ENCODE results near the gene PIEZO1.

PIEZO1 gene

GRCh38 chr16:88699180-88699579 is 85.8 kb downstream of the PIEZO1 start:
- no peak for DNase-seq

- no peak for DNase-seq
These were observed 86.4 kb downstream of the PIEZO1 start for GRCh38 chr16:88698646-88699045.

- DNase-seq = no peak
These were observed 87.0 kb downstream of the PIEZO1 start for GRCh38 chr16:88697831-88698615.

- DNase-seq = no peak
These were observed 87.7 kb downstream of the PIEZO1 start for GRCh38 chr16:88697116-88697830.

- no peak for DNase-seq
These were observed 88.6 kb downstream of the PIEZO1 start for GRCh38 chr16:88696441-88696840.

GRCh38 chr16:88695753-88696152 is 89.3 kb downstream of the PIEZO1 start:
- no peak for DNase-seq

- no peak for DNase-seq
These were observed 89.8 kb downstream of the PIEZO1 start for GRCh38 chr16:88695218-88695617.

- no peak for DNase-seq
These were observed 90.6 kb downstream of the PIEZO1 start for GRCh38 chr16:88694221-88695087.

- no peak for DNase-seq
These were observed 91.4 kb downstream of the PIEZO1 start for GRCh38 chr16:88693420-88694177.

GRCh38 chr16:88692861-88693260 is 92.2 kb downstream of the PIEZO1 start:
- DNase-seq = no peak

- DNase-seq = no peak
These were observed 93.0 kb downstream of the PIEZO1 start for GRCh38 chr16:88691924-88692560.

GRCh38 chr16:88691129-88691813 is 93.7 kb downstream of the PIEZO1 start:
- DNase-seq = no peak

- DNase-seq = no peak
These were observed 94.5 kb downstream of the PIEZO1 start for GRCh38 chr16:88690341-88691128.

GRCh38 chr16:88688013-88688778 is 96.8 kb downstream of the PIEZO1 start:
- DNase-seq = no peak

GRCh38 chr16:88687676-88688012 is 97.4 kb downstream of the PIEZO1 start:
- no peak for DNase-seq

GRCh38 chr16:88687254-88687576 is 97.8 kb downstream of the PIEZO1 start:
- no peak for DNase-seq

- no peak for DNase-seq
These were observed 98.4 kb downstream of the PIEZO1 start, which contains the start of gene SNAI3 for GRCh38 chr16:88686439-88687253. Gene SNAI3, minus strand, starts transcription at chr16:88686507. Its CDS starts 101 bp downstream, at chr16:88686406.

- DNase-seq = no peak
These were observed 99.0 kb downstream of the PIEZO1 start for GRCh38 chr16:88686062-88686438.

Measured in NCI-H1417 treated with DMSO at 0.1 percent for 48 hours (cell line).